GM18867 (cell line): ENCODE data around the gene ABTB2.
"Not testable (repeated sequence)": the region's sequence is repeated elsewhere in the genome, so short reads cannot be mapped to it uniquely, and the experiment has no call there.

Source experiments
- ATAC-seq: cut with Tn5 transposase; IDR thresholded peaks from one replicate; pipeline ENCODE4 v1.9.1; 2021; ENCODE audit warnings: mild to moderate bottlenecking, moderate library complexity; ENCODE audit not compliant: unreplicated experiment

The ABTB2 gene

DNA sequence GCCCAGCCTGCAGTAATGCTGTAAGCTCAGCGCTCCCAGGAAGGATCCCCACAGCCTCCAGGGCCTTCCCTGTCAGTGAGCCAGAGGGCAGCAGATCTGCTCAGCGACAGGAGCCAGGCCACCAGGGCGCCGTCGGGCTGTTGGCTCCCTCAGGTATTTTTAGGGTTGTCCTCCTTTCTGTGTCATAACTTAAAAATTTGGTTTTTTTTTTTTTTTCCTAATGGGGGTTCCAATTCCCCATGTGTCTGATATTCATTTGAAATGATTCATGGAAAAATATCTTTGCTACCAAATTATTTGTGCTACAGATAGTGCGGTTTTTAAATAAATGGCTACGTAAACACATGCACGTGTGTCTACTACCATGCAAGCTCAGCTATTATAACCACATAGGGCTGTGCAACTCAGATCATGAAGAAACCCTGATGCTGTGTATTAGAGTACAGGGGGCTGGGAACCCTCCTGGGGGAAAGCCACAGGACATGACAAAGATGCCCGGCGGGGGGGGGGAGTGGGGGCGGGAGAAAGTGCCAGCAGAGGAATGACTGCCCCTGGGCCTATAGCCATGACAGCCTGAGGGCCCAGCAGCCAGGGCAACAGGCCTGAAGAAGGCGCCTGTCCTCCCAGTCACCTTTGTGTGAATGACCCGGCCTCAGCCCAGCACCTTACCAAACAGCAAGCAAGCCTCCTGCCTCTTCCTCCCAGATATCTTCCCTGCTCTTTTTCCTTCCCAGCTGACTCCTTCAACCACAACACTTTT is 163.1 kb downstream of the ABTB2 start:
- no peak for ATAC-seq

GRCh38 chr11:34192481-34193401 is 165.1 kb downstream of the ABTB2 start:
- ATAC-seq: no peak

- ATAC-seq: no peak
Measured at GRCh38 chr11:34191578-34191977, 166.2 kb downstream of the ABTB2 start.

DNA sequence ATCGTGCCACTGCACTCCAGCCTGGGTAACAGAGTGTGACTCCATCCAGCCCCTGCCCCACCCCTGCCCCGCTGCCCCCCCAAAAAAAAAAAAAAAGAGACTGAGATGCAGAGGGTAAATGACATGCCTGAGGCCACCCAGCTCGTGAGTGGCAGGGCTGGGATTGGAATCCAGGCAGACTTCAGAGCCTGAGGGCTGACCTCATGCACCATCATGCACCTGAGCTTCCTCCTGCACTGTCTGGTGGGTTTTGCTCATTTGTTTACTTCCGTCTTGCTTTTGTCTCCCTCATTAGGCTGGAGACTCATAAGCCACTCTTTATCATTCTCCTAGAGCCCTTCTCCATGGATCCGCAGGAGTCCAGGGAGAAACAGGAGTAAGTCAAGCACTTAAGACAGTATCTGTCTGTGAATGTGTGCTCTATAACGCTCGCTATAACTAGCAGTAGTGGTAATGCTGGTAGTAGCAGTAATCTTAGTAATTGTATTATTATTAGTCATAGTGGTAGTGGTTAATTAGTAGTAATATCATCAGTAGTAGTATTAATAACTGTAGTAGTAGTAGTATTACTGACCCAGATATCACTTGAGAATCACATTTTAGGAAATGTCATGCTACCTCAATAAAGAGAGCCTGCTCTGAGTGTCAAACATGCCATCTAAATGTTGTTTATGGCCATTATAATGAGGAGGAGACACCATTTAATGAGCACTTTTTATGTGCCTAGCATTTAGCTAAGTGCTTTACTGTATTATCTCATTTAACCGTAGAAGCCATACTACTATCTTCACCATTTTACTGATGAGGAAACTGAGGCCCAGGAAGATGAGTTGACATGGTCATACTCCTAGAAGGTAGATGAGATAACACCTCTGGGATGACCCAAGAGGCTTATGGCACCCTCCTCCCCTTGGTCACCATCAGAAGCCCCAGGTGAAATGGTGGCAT is 167.3 kb downstream of the ABTB2 start:
- no peak for ATAC-seq

GRCh38 chr11:34189191-34189590 is 168.6 kb downstream of the ABTB2 start:
- ATAC-seq: no peak

DNA sequence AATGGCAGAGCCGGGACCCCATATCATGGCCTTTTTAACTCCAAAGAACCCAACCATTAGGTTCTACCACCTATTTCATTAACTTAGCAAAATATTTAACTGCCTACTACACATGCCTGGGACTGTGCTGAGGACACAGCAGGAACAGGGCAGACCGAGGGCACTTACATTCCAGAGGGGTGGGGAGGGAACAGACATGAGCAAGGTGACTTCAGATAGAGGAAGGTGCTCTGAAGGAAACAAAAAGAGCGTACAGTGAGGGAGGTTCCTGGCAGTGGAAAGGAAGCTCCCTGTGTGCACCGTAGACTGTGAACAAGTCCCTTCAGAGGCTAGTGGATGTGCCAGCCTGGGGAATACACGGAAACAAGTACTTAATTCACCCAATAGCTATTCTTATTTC is 169.6 kb downstream of the ABTB2 start:
- no peak for ATAC-seq

DNA sequence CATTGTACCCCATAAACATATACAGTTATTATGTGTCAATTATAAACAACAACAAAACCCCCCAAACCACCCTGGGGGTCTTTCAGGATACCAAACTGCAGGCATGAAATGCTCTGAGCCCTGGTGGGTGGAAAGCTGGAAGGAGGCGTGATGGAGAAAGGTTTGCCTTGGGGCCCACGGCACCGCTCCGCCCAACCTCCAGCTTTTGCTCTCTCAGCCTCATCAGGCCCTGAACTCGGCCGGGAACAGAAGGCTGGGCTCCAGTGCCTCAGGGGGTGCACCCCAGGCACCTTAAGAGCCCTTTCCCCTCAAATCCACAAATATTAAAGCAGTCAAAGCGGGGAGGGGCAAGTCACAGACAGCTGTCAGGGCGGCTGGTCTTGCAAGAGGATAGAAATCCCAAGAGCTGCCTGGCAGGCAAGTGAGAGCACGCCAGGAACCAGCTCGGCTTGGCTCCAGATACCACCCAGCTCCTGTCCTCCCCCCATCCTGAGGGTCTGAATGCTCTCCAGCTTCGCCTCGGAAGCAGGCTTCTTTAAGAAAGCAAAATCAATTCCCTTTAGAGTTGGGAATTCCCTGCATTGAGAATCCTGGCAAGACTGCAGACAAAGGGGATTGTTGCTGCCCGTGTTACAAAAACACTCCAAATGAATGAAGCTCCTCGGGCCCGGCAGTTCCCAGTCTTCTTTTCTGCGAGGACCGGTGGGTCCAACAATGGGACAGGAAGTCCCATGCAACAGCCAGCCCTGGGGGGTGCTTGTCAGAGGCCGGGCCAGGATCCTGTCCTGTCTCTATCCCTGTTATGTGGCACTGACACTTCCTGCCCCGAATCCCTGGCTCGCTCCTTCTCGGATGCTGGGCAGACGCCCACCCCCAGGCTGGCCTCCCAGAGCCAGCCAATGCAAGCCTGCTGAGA is 171.6 kb downstream of the ABTB2 start:
- no peak for ATAC-seq

DNA sequence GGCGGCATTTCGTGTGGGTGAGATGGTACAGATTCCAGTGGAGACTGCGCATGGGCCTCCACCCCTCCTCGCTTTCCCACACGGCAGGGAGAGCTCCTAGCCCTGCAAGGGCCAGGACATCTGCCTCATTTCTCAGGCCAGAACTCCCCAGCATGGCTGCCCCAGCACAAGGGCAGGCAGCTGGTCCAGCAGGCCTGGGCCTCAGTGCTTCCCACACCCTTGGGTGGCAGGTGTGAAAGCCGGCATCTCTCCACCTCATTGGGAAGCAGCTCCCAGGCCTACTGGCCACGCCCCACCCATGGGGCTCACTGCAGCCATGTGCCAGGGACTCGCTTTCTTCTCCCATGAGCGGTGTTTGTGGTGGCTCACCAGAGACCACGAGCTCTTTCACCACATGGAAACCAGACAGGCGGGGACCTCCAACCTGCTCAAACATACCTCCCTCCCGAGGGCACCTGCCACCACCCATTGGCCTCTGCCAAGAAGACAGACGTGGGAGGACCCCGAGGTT is 173.2 kb downstream of the ABTB2 start:
- no peak for ATAC-seq

DNA sequence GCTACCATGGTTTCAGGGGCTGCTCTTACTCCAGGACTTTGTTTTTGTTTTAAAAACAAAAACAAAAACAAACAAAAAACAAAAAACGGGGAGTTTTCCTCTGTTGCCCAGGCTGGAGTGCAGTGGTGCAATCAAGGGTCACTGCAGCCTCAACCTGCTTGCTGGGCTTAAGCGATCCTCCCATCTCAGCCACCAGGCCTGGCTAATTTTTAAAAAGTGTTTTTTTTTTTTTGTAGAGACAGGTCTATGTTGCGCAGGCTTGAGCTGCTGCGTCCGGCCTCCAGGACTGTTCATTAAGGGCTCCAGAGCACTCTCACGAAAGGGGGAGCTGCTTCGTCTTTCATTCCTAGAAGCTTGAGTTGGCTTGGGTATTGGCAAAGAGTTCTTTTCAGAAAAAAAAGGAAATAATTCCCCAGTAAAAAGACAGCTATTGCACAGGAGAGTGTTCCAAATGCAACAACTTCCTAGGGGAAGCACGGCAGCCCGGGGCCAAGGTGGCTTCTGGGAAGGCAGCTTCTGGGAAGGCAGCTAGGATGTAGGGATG is 173.9 kb downstream of the ABTB2 start:
- ATAC-seq: no peak

DNA sequence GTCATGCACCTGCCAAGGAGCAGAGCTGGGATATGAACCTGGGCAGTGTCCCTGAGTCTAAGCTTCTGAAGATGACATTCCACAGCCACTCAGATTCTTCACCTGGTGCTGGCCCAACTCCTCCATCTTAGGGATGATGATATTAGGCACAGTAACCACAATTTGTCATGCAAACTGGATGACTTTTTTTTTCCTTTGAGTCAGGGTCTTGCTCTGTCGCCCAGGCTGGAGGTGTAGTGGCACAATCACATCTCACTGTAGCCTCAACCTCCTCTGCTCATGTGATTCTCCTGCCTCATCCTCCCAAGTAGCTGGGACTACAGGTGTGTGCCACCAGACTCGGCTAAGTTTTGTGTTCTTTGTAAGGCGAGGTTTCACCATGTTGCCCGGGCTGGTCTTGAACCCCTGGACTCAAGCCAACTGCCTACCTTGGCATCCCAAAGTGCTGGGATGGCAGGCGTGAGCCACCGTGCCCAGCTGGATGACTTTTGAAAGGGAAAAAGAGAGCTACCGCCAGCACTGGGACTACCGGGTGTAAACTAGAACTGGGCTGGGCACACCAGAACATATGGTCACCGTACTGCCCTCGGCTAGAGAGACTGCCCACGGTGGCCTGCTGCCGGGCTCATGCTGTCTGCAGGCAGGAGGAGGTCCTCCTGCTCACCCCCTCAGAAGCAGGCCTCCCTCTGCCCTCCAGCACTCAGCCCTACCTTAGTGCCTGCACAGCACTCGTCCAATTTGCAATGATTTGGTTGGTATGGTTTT is 174.7 kb downstream of the ABTB2 start:
- ATAC-seq: no peak

- ATAC-seq: no peak
Measured at GRCh38 chr11:34182425-34182824, 175.4 kb downstream of the ABTB2 start.

GRCh38 chr11:34181856-34182405 is 175.9 kb downstream of the ABTB2 start:
- ATAC-seq: no peak

- no peak for ATAC-seq
Measured at GRCh38 chr11:34181251-34181650, 176.6 kb downstream of the ABTB2 start.

DNA sequence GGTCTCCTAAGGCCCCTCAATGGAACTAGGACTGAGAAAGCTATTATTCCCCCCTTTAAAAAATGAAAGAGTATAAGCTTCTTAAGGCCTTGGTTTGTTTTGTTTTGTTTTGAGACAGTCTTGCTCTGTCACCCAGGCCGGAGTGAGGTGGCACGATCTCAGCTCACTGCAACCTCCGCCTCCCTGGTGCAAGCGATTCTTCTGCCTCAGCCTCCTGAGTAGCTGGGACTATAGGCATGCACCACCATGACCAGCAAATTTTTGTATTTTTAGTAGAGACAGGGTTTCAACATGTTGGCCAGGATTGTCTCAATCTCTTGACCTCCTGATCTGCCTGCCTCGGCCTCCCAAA is 177.0 kb downstream of the ABTB2 start:
- not testable (repeated sequence) for ATAC-seq

- no peak for ATAC-seq
Measured at GRCh38 chr11:34180040-34180813, 177.6 kb downstream of the ABTB2 start.

DNA sequence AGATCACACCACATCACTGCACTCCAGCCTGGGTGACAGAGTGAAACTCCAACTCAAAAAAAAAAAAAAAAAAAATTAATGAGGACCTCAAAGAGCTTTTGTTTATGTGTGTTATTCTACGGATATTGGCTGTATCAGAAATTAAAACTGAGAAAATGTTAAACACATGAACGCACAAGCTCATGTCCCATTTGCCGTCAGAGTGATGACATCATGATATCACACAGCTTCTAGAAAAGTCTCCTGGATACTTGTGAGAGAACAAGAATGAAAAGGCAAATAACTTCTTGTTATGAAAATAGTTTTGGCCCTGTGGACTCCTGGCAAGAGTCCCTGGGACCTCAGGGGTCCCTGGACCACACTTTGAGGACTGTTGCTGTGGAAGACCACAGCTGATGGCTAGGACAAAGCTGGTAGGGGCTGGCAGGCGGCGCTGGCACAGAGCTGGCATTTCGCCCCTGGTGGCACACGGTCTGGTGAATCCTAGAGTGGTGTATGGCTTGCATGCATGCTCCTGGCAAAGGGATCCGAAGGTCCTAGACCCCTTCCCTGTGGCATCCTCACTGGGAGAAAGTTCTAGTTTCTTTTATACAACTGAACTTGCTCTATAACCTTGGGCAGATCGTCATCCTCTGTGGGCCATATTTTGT is 178.7 kb downstream of the ABTB2 start:
- no peak for ATAC-seq

DNA sequence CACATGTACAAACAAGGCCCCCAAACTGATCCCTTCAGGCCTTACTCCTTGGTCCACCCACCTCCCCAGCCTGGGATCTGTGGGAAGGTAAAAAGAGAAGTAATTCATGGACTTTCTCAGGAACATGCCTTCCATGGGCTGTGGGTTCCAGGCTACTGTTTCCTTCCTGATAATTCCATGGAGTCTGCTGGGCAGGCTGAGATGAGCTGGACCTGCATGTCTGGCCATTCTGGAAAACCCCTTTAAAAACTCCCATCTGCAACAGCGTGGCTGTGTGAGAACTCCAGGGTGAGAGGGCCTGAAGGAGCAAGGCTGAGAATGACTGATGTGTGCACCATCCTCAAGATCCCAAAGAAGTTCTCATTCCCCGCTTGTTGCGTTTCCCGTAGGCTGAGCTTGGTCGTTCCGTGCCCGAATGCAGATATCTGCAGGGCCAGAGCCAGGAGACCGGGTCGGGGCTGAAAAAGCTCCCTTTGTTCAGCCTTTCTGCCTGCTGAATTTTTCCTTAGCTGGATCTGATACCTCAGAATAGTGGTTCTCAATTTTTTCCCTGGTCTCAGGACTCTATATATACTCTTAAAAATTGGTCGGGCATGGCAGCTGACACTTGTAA is 179.5 kb downstream of the ABTB2 start:
- ATAC-seq: no peak
